NCI-H1694 treated with DMSO at 0.1 percent for 48 hours (cell line): ENCODE results near the gene PWP1.
A peak's percentile ranks its signal among the peaks of the same experiment; 100 is the strongest.

Experiments
- DNase-seq: peaks from one replicate; lab custom pipeline; 2025; lab: John Stamatoyannopoulos, UW

The PWP1 gene

GRCh38 chr12:107735763-107736162 is 50.2 kb downstream of the PWP1 start:
- no peak for DNase-seq

GRCh38 chr12:107736914-107737313 is 51.3 kb downstream of the PWP1 start:
- DNase-seq, result no peak

GRCh38 chr12:107748472-107748871 is 62.9 kb downstream of the PWP1 start:
- no peak for DNase-seq

- no peak for DNase-seq
These were observed 63.5 kb downstream of the PWP1 start for GRCh38 chr12:107749083-107749482.

GRCh38 chr12:107759410-107759809 is 73.8 kb downstream of the PWP1 start:
- DNase-seq, result no peak

GRCh38 chr12:107760207-107760808 is 74.7 kb downstream of the PWP1 start:
- no peak for DNase-seq

GRCh38 chr12:107760809-107761501 is 75.4 kb downstream of the PWP1 start, which contains the start of gene PRDM4:
Gene PRDM4, minus strand, starts transcription at chr12:107761137. Its CDS starts 622 bp downstream, at chr12:107760515.
- peak; percentile 69 for DNase-seq

GRCh38 chr12:107761502-107761904 is 75.9 kb downstream of the PWP1 start:
- no peak for DNase-seq
